K562 (cell line): ENCODE results near the gene ZNF516. TPM values are rescaled to one million over a fixed set of nuclear protein-coding genes. Genes with fewer than 3 reads are reported as not detected.

Experiments used
- ATAC-seq: fragments of 200-7000 bp; cut with Tn5 transposase; 3 replicates; pipeline ENCODE4 v1.9.1; 2020; ENCODE audit warnings: moderate library complexity
- BruUV-seq: library from RNA; stranded (reverse); fragments of 400-500 nt; replicated peaks from 2 replicates; lab custom pipeline; 2021; lab: Mats Ljungman, UMichigan
- CTCF ChIA-PET: fragments of 300-600 bp; formaldehyde crosslinking; extraction: SDS; loops from one replicate; lab custom pipeline; 2021; ENCODE audit warnings: low intra/inter-chr PET ratio; lab: Yijun Ruan, JAX
- POLR2A ChIA-PET: fragments of 300-600, 350-650 bp; sonication (Branson Sonifier 250); formaldehyde crosslinking; extraction: SDS; loops from one replicate; lab custom pipeline; 2021; ENCODE audit warnings: antibody characterized with exemption, inconsistent platforms; lab: Yijun Ruan, JAX
- DNase-seq, 4 experiments: peaks; one replicate each; pipeline versions ENCODE4 v3.0.0 to v3.0.0-alpha.2; 2011 to 2018; ENCODE audit warnings: low spot score in 3 of 4, mixed read lengths in 3 of 4; ENCODE audit errors: extremely low read depth in 1 of 4
- FAIRE-seq: peaks from 2 replicates; lab custom pipeline; 2011; peaks lifted over from hg19 to GRCh38; lab: Jason Lieb, UNC
- H2AFZ ChIP-seq: 2 replicates; pipeline ENCODE4 v1.6.0; 2011; ENCODE audit warnings: low read depth, low read length, control low read depth, inconsistent platforms
- H3K27ac ChIP-seq: fragments of 200-600 bp; 3 replicates; pipeline ENCODE4 v1.8.0; 2011; ENCODE audit warnings: low read depth, mild to moderate bottlenecking, control low read depth, inconsistent platforms, low read length, moderate library complexity, mixed read lengths; ENCODE audit errors: extremely low read depth
- H3K27me3 ChIP-seq, 2 experiments: fragments of 300-600 bp in 1 of 2; 2 replicates in 1 of 2; 3 replicates in 1 of 2; pipeline versions ENCODE4 v1.6.0 to v1.8.0; 2011; ENCODE audit warnings: inconsistent platforms in 2 of 2, low read length in 2 of 2, mild to moderate bottlenecking in 1 of 2, mixed read lengths in 1 of 2, moderate library complexity in 1 of 2; ENCODE audit not compliant: control insufficient read depth in 2 of 2, insufficient read depth in 2 of 2
- H3K36me3 ChIP-seq: fragments of 300-600 bp; 3 replicates; pipeline ENCODE4 v1.8.0; 2011; ENCODE audit warnings: mild to moderate bottlenecking, low read length, inconsistent platforms; ENCODE audit not compliant: control insufficient read depth, insufficient read depth
- H3K4me1 ChIP-seq, 2 experiments: fragments of 200-600 bp in 1 of 2; replicated peaks in 1 of 2; 2 replicates in 1 of 2; 3 replicates in 1 of 2; pipeline versions ENCODE4 v1.5.1 to v1.8.0; 2011; ENCODE audit warnings: inconsistent platforms in 2 of 2, low read length in 2 of 2, mild to moderate bottlenecking in 1 of 2, mixed read lengths in 1 of 2, moderate library complexity in 1 of 2; ENCODE audit not compliant: control insufficient read depth in 2 of 2, insufficient read depth in 2 of 2
- H3K4me2 ChIP-seq: 2 replicates; pipeline ENCODE4 v1.6.1; 2011; ENCODE audit warnings: low read length, control low read depth, inconsistent platforms, mixed read lengths; ENCODE audit not compliant: insufficient read depth
- H3K4me3 ChIP-seq: fragments of 200-600 bp; sonication (generic), shearing (Covaris generic); 2 replicates; pipeline ENCODE4 v1.5.1; 2016; ENCODE audit warnings: control low read depth, inconsistent platforms
- H3K79me2 ChIP-seq: fragments of 200-600 bp; 3 replicates; pipeline ENCODE4 v1.8.0; 2011; ENCODE audit warnings: low read length, inconsistent platforms; ENCODE audit not compliant: control insufficient read depth, insufficient read depth
- H3K9ac ChIP-seq, 2 experiments: 2 replicates each; pipeline versions ENCODE4 v1.6.0 to v1.6.1; 2011; ENCODE audit warnings: low read depth in 2 of 2, low read length in 2 of 2, control low read depth in 1 of 2, inconsistent platforms in 1 of 2, mild to moderate bottlenecking in 1 of 2, mixed read lengths in 1 of 2; ENCODE audit not compliant: insufficient read depth in 1 of 2
- H3K9me1 ChIP-seq: one replicate; pipeline ENCODE4 v1.6.0; 2011; ENCODE audit warnings: inconsistent platforms, mild to moderate bottlenecking, low read length, moderate library complexity; ENCODE audit not compliant: control insufficient read depth, insufficient read depth
- H3K9me3 ChIP-seq: replicated peaks from 2 replicates; pipeline ENCODE4 v1.5.1; 2011; ENCODE audit warnings: low read depth, low read length, inconsistent platforms; ENCODE audit not compliant: control insufficient read depth, insufficient read depth
- H4K20me1 ChIP-seq: replicated peaks from 2 replicates; pipeline ENCODE4 v1.6.1; 2011; ENCODE audit warnings: low read length, inconsistent platforms, mixed read lengths; ENCODE audit not compliant: control insufficient read depth, insufficient read depth
- BCOR ChIP-seq: fragments of 450-650 bp; IDR thresholded peaks from 2 replicates; pipeline ENCODE4 v1.6.1; 2016
- ERF ChIP-seq: fragments of 450-650 bp; formaldehyde crosslinking; IDR thresholded peaks from 2 replicates; pipeline ENCODE4 v1.4.0; 2020; ENCODE audit warnings: mild to moderate bottlenecking, mixed read lengths
- IFI16 ChIP-seq: fragments of 250-450 bp; sonication (Bioruptor Pico); IDR thresholded peaks from 2 replicates; pipeline ENCODE4 v2.1.2; 2022; ENCODE audit warnings: mild to moderate bottlenecking, inconsistent platforms
- MECOM ChIP-seq: fragments of 250-450 bp; sonication (Bioruptor Pico); IDR thresholded peaks from 2 replicates; pipeline ENCODE4 v1.8.0; 2022; ENCODE audit warnings: inconsistent platforms
- NONO ChIP-seq, 2 experiments: fragments of 200-400 bp in 1 of 2; fragments of 450-650 bp in 1 of 2; formaldehyde crosslinking in 1 of 2; IDR thresholded peaks; 2 replicates each; pipeline ENCODE4 v1.6.1; 2017; ENCODE audit warnings: low read depth in 2 of 2, mild to moderate bottlenecking in 2 of 2, moderate library complexity in 2 of 2, low read length in 1 of 2
- RFX1 ChIP-seq: fragments of 450-650 bp; IDR thresholded peaks from 2 replicates; pipeline ENCODE4 v1.6.1; 2016; ENCODE audit warnings: mild to moderate bottlenecking, moderate library complexity
- SIX5 ChIP-seq, 2 experiments: IDR thresholded peaks; 2 replicates each; pipeline ENCODE4 v1.6.1; 2011; ENCODE audit warnings: low read length in 2 of 2, borderline replicate concordance in 1 of 2, low read depth in 1 of 2, mild to moderate bottlenecking in 1 of 2, moderate library complexity in 1 of 2; ENCODE audit not compliant: insufficient read depth in 1 of 2
- SMAD2 ChIP-seq: fragments of 150-350 bp; IDR thresholded peaks from 2 replicates; pipeline ENCODE4 v1.6.1; 2014; ENCODE audit warnings: low read depth, mild to moderate bottlenecking, low read length
- SOX6 ChIP-seq: fragments of 450-650 bp; IDR thresholded peaks from 2 replicates; pipeline ENCODE4 v1.6.1; 2014; ENCODE audit warnings: mild to moderate bottlenecking
- SRSF3 ChIP-seq: fragments of 200-400 bp; formaldehyde crosslinking; IDR thresholded peaks from 2 replicates; pipeline ENCODE4 v1.6.1; 2016; ENCODE audit warnings: mild to moderate bottlenecking, low read length, moderate library complexity; ENCODE audit not compliant: insufficient read depth
- ZNF197 ChIP-seq: fragments of 200-800 bp; sonication (Bioruptor generic); IDR thresholded peaks from 2 replicates; pipeline ENCODE4 v1.6.1; 2016; ENCODE audit warnings: low read depth, missing genetic modification characterization, missing compliant biosample characterization
- WGBS: fragments of 100-300 bp; shearing (Covaris generic); methylation state at CpG from one replicate; pipeline ENCODE4 v1.1.6; 2016; ENCODE audit warnings: low coverage, mixed read lengths; ENCODE audit not compliant: insufficient coverage; ENCODE audit errors: missing lambda C conversion rate; 5-methylcytosine and 5-hydroxymethylcytosine counted together
- in situ Hi-C: fragments of 300-500 bp; cut with MboI; formaldehyde crosslinking; loops from 4 replicates; pipeline ENCODE4 v1.15.0; 2018; ENCODE audit warnings: inconsistent platforms, mixed read lengths
- intact Hi-C: fragments of 100-400 bp; cut with micrococcal nuclease; formaldehyde crosslinking; loops from 2 replicates; pipeline ENCODE4 v1.14.2; 2022
- polyA plus RNA-seq, 8 experiments: library from polyadenylated mRNA; depleted of rRNA in 4 of 8; stranded (reverse) in 5 of 8; unstranded in 3 of 8; fragments of >200 nt; fragmentation: Nextera tagmentation in 2 of 8; fragmentation: Illumina TruSeq in 1 of 8; extraction: Ambion mirVana in 2 of 8; extraction: Trizol in 1 of 8; gene quantifications; 2 replicates each; pipeline versions ENCODE4 v1.2.1 to v1.2.3, GENCODE V29; 2011 to 2014; ENCODE audit warnings: inconsistent platforms in 1 of 8, missing spikeins in 1 of 8
- total RNA-seq, 7 experiments: library from RNA; depleted of rRNA in 6 of 7; stranded (reverse); fragments of >200 nt in 6 of 7; fragmentation: Illumina TruSeq in 2 of 7; extraction: Trizol in 2 of 7; gene quantifications; 2 replicates each; pipeline versions ENCODE4 v1.2.1 to v1.2.3, GENCODE V29; 2011 to 2021; ENCODE audit warnings: low replicate concordance in 1 of 7
- TF ChIP-seq, protein P1 (sequence below): sonication (generic); formaldehyde crosslinking; IDR thresholded peaks from 2 replicates; pipeline ENCODE4 v1.8.0; 2022; ENCODE audit warnings: missing genetic modification reagents, mild to moderate bottlenecking, borderline replicate concordance
- TF ChIP-seq, protein P2 (sequence below): fragments of 450-650 bp; formaldehyde crosslinking; IDR thresholded peaks from 2 replicates; pipeline ENCODE4 v1.4.0; 2022; ENCODE audit warnings: mild to moderate bottlenecking, moderate library complexity
- TF ChIP-seq, protein P3 (sequence below), 2 experiments: fragments of 450-650 bp in 1 of 2; sonication (generic) in 1 of 2; formaldehyde crosslinking; conservative IDR thresholded peaks; 2 replicates each; pipeline versions ENCODE4 v1.4.0 to v1.8.1; 2020 to 2022; ENCODE audit warnings: mild to moderate bottlenecking in 1 of 2, missing genetic modification reagents in 1 of 2

ZNF516 gene
- total and polyA plus RNA-seq, 9 of the 15 experiments (the other 6 are each of a cell fraction or from before 2014, with no cell fraction given): 0.04 to 0.20 (median 0.08) TPM; not detected in 3

DNA sequence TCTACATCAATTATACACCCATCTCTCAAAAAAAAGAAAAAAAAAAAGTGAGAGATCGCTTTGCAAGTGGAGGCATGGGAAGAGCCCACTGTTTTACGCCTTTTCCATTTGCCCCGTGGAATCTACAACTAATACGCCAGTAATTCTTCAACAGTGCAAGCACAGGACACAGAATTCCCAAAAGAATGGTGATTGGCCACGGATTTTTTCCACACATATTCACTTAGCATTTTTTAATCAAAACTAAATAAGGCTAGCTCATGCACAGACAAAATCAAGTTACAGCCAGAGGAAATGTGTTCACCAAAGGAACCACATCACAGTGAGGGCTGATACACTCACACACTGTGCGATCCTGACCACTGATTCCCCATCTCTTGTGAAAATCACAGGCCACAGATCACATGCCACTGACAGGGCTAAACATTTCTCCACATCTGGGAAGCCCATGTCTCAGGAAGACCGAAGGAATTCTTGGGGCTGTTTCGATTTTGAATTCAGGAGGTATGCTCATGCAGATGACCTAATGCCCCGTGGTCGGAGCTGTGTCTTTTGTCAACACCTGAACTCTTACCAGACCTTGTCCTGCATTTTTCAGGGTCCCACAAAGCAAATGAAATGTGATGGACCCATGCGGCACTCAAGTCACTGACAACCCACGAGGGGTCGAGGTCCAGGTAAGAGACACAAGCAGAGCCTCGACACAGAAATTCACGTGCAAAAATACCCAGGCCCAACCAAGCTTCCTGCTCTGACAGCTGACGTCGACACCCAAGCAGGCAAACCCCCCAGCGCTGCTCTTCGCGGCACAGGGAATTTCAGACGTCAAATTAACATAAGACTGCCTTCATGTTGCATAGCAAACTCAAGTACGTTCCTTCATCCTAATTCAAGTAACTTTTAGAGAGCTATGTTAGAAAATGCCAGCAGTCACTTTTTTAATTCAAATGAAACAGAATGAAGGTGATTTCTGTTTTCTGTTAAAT is 69.6 kb downstream of the ZNF516 start:
- in situ Hi-C loops: no loop called here
- Histone ChIP-seq H3K9me3 (no peaks in the 10 kb centered on the region), H3K9ac (no peak overlapping the region), H3K4me2 (no peak overlapping the region), H3K4me3 (no peak overlapping the region), H2AFZ (no peak overlapping the region), H4K20me1 (no peaks in the 10 kb centered on the region; the same call in 1 of the 2 replicates), H3K9me1 (no peaks in the 10 kb centered on the region), H3K36me3 (no peaks in the 10 kb centered on the region), H3K4me1 (no peaks in the 10 kb centered on the region), H3K79me2 (no peaks in the 10 kb centered on the region), H3K27ac (no peak overlapping the region), H3K27me3 (peaks cover 0 to 3% of the 10 kb centered on the region in 2 experiments; a peak in 2 of 5 replicates)
- intact Hi-C loops: no loop called here
- no TSS peak for BruUV-seq
- DNase-seq: no peak
- ChIA-PET CTCF (interaction anchor here (0.6 to 0.9 kb wide), 2 partner anchors 20 to 1770 kb away, joined by 4 to 5 read pairs; no protein-coding TSS in a partner anchor), POLR2A (no interaction called here)
- TF ChIP-seq ERF (CRISPR knock-in tag) (no peak), SOX6 (no peak), ZNF197 (CRISPR knock-in tag) (no peak), IFI16 (CRISPR knock-in tag) (no peak), BCOR (no peak), RFX1 (no peak), SRSF3 (no peak), SIX5 (IDR thresholded peaks at IDR 0.05; ENCODE audit: borderline replicate concordance in 1 of 2, insufficient read depth in 1 of 2, low read depth in 1 of 2, low read length in 2 of 2) (no peak), MECOM (CRISPR knock-in tag) (no peak), SMAD2 (no peak), NONO (IDR thresholded peaks at IDR 0.05; ENCODE audit: low read depth in 2 of 2, low read length in 1 of 2) (no peak)
- TF ChIP-seq, protein P1, sequence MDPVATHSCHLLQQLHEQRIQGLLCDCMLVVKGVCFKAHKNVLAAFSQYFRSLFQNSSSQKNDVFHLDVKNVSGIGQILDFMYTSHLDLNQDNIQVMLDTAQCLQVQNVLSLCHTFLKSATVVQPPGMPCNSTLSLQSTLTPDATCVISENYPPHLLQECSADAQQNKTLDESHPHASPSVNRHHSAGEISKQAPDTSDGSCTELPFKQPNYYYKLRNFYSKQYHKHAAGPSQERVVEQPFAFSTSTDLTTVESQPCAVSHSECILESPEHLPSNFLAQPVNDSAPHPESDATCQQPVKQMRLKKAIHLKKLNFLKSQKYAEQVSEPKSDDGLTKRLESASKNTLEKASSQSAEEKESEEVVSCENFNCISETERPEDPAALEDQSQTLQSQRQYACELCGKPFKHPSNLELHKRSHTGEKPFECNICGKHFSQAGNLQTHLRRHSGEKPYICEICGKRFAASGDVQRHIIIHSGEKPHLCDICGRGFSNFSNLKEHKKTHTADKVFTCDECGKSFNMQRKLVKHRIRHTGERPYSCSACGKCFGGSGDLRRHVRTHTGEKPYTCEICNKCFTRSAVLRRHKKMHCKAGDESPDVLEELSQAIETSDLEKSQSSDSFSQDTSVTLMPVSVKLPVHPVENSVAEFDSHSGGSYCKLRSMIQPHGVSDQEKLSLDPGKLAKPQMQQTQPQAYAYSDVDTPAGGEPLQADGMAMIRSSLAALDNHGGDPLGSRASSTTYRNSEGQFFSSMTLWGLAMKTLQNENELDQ (CRISPR knock-in tag): no peak
- TF ChIP-seq, protein P2, sequence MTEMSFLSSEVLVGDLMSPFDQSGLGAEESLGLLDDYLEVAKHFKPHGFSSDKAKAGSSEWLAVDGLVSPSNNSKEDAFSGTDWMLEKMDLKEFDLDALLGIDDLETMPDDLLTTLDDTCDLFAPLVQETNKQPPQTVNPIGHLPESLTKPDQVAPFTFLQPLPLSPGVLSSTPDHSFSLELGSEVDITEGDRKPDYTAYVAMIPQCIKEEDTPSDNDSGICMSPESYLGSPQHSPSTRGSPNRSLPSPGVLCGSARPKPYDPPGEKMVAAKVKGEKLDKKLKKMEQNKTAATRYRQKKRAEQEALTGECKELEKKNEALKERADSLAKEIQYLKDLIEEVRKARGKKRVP (CRISPR knock-in tag): no peak
- TF ChIP-seq, protein P3, sequence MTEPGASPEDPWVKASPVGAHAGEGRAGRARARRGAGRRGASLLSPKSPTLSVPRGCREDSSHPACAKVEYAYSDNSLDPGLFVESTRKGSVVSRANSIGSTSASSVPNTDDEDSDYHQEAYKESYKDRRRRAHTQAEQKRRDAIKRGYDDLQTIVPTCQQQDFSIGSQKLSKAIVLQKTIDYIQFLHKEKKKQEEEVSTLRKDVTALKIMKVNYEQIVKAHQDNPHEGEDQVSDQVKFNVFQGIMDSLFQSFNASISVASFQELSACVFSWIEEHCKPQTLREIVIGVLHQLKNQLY (CRISPR knock-in tag; conservative IDR thresholded peaks at IDR 0.05): no peak
- no peak for FAIRE-seq
- no peak for ATAC-seq
- WGBS: 2% methylated on average over 22 of the region's 22 CpGs
